Endothelial cell of umbilical vein (primary cell): Measurements from ENCODE around the gene QSOX2. TPM values are rescaled to one million over a fixed set of nuclear protein-coding genes. Genes with fewer than 3 reads are reported as not detected.

ENCODE experiments used
- BruUV-seq: library from RNA; stranded (reverse); fragments of 400-500 nt; replicated peaks from 2 replicates; lab custom pipeline; 2021; lab: Mats Ljungman, UMichigan
- CTCF ChIA-PET: fragments of 300-600, 350-600 bp; sonication (Branson Sonifier 250); formaldehyde crosslinking; loops from one replicate; lab custom pipeline; 2021; ENCODE audit warnings: antibody characterized with exemption, inconsistent platforms; lab: Charles Lee
- POLR2A ChIA-PET: fragments of 300-600, 350-600 bp; sonication (Branson Sonifier 250); formaldehyde crosslinking; loops from one replicate; lab custom pipeline; 2021; ENCODE audit warnings: antibody characterized with exemption, inconsistent platforms; lab: Charles Lee
- DNase-seq: peaks from one replicate; pipeline ENCODE4 v3.0.0-alpha.2; 2011; ENCODE audit warnings: low read depth, low spot score
- FAIRE-seq: peaks from 2 replicates; lab custom pipeline; 2011; peaks lifted over from hg19 to GRCh38; lab: Jason Lieb, UNC
- H2AFZ ChIP-seq: 2 replicates; pipeline ENCODE4 v1.6.0; 2012; ENCODE audit warnings: low read depth, low read length, control low read depth, inconsistent platforms
- H3K27ac ChIP-seq: 2 replicates; pipeline ENCODE4 v1.5.1; 2011; ENCODE audit warnings: low read depth, mild to moderate bottlenecking, control low read depth, low read length, moderate library complexity; ENCODE audit not compliant: insufficient read depth
- H3K27me3 ChIP-seq, 2 experiments: 2 replicates each; pipeline versions ENCODE4 v1.6.0 to v1.6.1; 2011; ENCODE audit warnings: low read length in 2 of 2, mixed read lengths in 1 of 2; ENCODE audit not compliant: control insufficient read depth in 2 of 2, insufficient read depth in 2 of 2
- H3K36me3 ChIP-seq, 2 experiments: 2 replicates in 1 of 2; 3 replicates in 1 of 2; pipeline ENCODE4 v1.5.1; 2011; ENCODE audit warnings: low read length in 2 of 2, mild to moderate bottlenecking in 1 of 2, moderate library complexity in 1 of 2; ENCODE audit not compliant: control insufficient read depth in 2 of 2, insufficient read depth in 2 of 2; ENCODE audit errors: extremely low read depth in 1 of 2
- H3K4me1 ChIP-seq: 3 replicates; pipeline ENCODE4 v1.5.1; 2011; ENCODE audit warnings: mild to moderate bottlenecking, low read length; ENCODE audit not compliant: control insufficient read depth, insufficient read depth; ENCODE audit errors: extremely low read depth
- H3K4me2 ChIP-seq: 2 replicates; pipeline ENCODE4 v1.6.1; 2011; ENCODE audit warnings: low read length, control low read depth, mixed read lengths; ENCODE audit not compliant: insufficient read depth
- H3K4me3 ChIP-seq, 3 experiments: fragments of 200-600 bp in 1 of 3; sonication (generic), shearing (Covaris generic) in 1 of 3; replicated peaks in 1 of 3; 2 replicates each; pipeline ENCODE4 v1.5.1; 2011 to 2016; ENCODE audit warnings: control low read depth in 3 of 3, low read length in 3 of 3, mild to moderate bottlenecking in 2 of 3, inconsistent platforms in 1 of 3, low read depth in 1 of 3, moderate library complexity in 1 of 3; ENCODE audit not compliant: insufficient read depth in 1 of 3
- H3K79me2 ChIP-seq: 2 replicates; pipeline ENCODE4 v1.6.0; 2012; ENCODE audit warnings: low read length, inconsistent platforms; ENCODE audit not compliant: control insufficient read depth, insufficient read depth
- H3K9ac ChIP-seq: replicated peaks from 2 replicates; pipeline ENCODE3; 2011; ENCODE audit warnings: low read length, control low read depth; ENCODE audit not compliant: insufficient read depth; ENCODE audit errors: extremely low read depth
- H3K9me1 ChIP-seq: replicated peaks from 3 replicates; pipeline ENCODE4 v1.6.0; 2011; ENCODE audit warnings: mild to moderate bottlenecking, low read length; ENCODE audit not compliant: control insufficient read depth, insufficient read depth; ENCODE audit errors: extremely low read depth
- H3K9me3 ChIP-seq: replicated peaks from 2 replicates; pipeline ENCODE4 v1.5.1; 2012; ENCODE audit warnings: low read length, inconsistent platforms; ENCODE audit not compliant: control insufficient read depth, insufficient read depth
- H4K20me1 ChIP-seq: replicated peaks from 2 replicates; pipeline ENCODE3; 2011; ENCODE audit warnings: mild to moderate bottlenecking, low read length; ENCODE audit not compliant: control insufficient read depth, insufficient read depth; ENCODE audit errors: extremely low read depth
- CTCF ChIP-seq, 2 donors: IDR thresholded peaks; 1 replicate in 1 of 2; 2 replicates in 1 of 2; pipeline ENCODE4 v1.5.1; 2011; ENCODE audit warnings: low read length in 2 of 2, mild to moderate bottlenecking in 2 of 2, moderate library complexity in 2 of 2, control low read depth in 1 of 2, inconsistent platforms in 1 of 2, low read depth in 1 of 2; ENCODE audit not compliant: insufficient read depth in 1 of 2; ENCODE audit errors: extremely low read depth in 1 of 2
- EZH2 ChIP-seq: IDR thresholded peaks from 2 replicates; pipeline ENCODE4 v1.6.1; 2012; ENCODE audit warnings: borderline replicate concordance, low read depth, mild to moderate bottlenecking, moderate library complexity, low read length, inconsistent platforms; ENCODE audit not compliant: severe bottlenecking
- FOS ChIP-seq: IDR thresholded peaks from 2 replicates; pipeline ENCODE4 v1.6.1; 2011; ENCODE audit warnings: mild to moderate bottlenecking, low read length, moderate library complexity, borderline replicate concordance; ENCODE audit not compliant: insufficient read depth
- GATA2 ChIP-seq: IDR thresholded peaks from 2 replicates; pipeline ENCODE4 v1.7.0; 2011; ENCODE audit warnings: low read depth, mild to moderate bottlenecking, moderate library complexity, mixed read lengths, low read length; ENCODE audit not compliant: insufficient read length, insufficient read depth
- JUN ChIP-seq: IDR thresholded peaks from 2 replicates; pipeline ENCODE4 v1.6.1; 2011; ENCODE audit warnings: borderline replicate concordance, low read depth; ENCODE audit not compliant: insufficient read length, insufficient read depth
- MAX ChIP-seq: IDR thresholded peaks from 2 replicates; pipeline ENCODE4 v1.6.1; 2011; ENCODE audit not compliant: insufficient read depth, insufficient read length
- MYC ChIP-seq: IDR thresholded peaks from one replicate; pipeline ENCODE4 v1.6.1; 2011; ENCODE audit warnings: mild to moderate bottlenecking, low read depth, low read length
- POLR2A ChIP-seq: IDR thresholded peaks from 2 replicates; pipeline ENCODE4 v1.6.1; 2012; ENCODE audit warnings: low read depth, mild to moderate bottlenecking, control low read depth, low read length
- POLR2AphosphoS5 ChIP-seq: IDR thresholded peaks from 2 replicates; pipeline ENCODE4 v1.6.1; 2012; ENCODE audit warnings: low read depth, mild to moderate bottlenecking, control low read depth, low read length, moderate library complexity; ENCODE audit not compliant: insufficient read depth
- dilution Hi-C: fragments of 300-500 bp; cut with MboI; formaldehyde crosslinking; loops from one replicate; pipeline ENCODE4 v1.15.0; 2019; ENCODE audit warnings: low sequenced_read_pairs; ENCODE audit not compliant: extremely low pct_ligation_motif_present
- intact Hi-C: fragments of 100-400 bp; cut with micrococcal nuclease; formaldehyde crosslinking; loops from one replicate; pipeline ENCODE4 v1.10.0; 2022
- polyA plus RNA-seq, 4 experiments: library from polyadenylated mRNA; depleted of rRNA in 3 of 4; stranded (reverse) in 3 of 4; unstranded in 1 of 4; fragments of >200 nt; gene quantifications; 2 replicates each; pipeline versions ENCODE4 v1.2.1 to v1.2.3, GENCODE V29; 2011 to 2012; ENCODE audit warnings: missing spikeins in 1 of 4
- total RNA-seq: library from RNA; stranded (reverse); gene quantifications from 2 replicates; pipeline ENCODE4 v1.2.3, GENCODE V29; 2021

QSOX2 gene
- total and polyA plus RNA-seq, 2 donors (not counting 3 experiments of a cell fraction or from before 2014, with no cell fraction given) = 16.4 to 23.4 TPM

GRCh38 chr9:136204145-136204805, 41.3 kb downstream of the QSOX2 start:
- DNase-seq = no peak
- FAIRE-seq = no peak
- Histone ChIP-seq H4K20me1 (no peaks in the 10 kb centered on the region), H3K9ac (no peak overlapping the region), H3K9me1 (no peaks in the 10 kb centered on the region), H3K9me3 (no peaks in the 10 kb centered on the region), H3K79me2 (no peaks in the 10 kb centered on the region), H3K36me3 (no peaks in the 10 kb centered on the region), H3K4me1 (no peaks in the 10 kb centered on the region), H3K4me2 (no peak overlapping the region), H3K4me3 (no peak overlapping the region), H3K27ac (no peak overlapping the region), H3K27me3 (peaks cover 42 to 54% of the 10 kb centered on the region in 2 experiments), H2AFZ (no peak overlapping the region)
- TF ChIP-seq GATA2 = no peak
- TF ChIP-seq MAX = no peak
- TF ChIP-seq EZH2 = no peak
- TF ChIP-seq POLR2A = no peak
- TF ChIP-seq JUN = no peak
- no peak for TF ChIP-seq MYC
- dilution Hi-C loops = no loop called here
- ChIA-PET CTCF (interaction anchor here (1.0 kb wide), 1 partner anchor 34 kb away, joined by 4 read pairs; no protein-coding TSS in a partner anchor), POLR2A (no interaction called here)
- no TSS peak for BruUV-seq
- intact Hi-C loops = loop anchor here (10.0 kb wide), 1 partner anchor 49 kb away; no protein-coding TSS in a partner anchor

- peaks cover 44 to 56% of the 10 kb centered on the region in 2 experiments for H3K27me3 ChIP-seq
These were observed 42.0 kb downstream of the QSOX2 start for GRCh38 chr9:136203408-136204144.

More at GRCh38 chr9:136203408-136204144, 42.0 kb downstream of the QSOX2 start:
- Histone ChIP-seq H4K20me1 (no peaks in the 10 kb centered on the region), H3K4me2 (no peak overlapping the region), H3K9me1 (no peaks in the 10 kb centered on the region), H3K9ac (no peak overlapping the region), H2AFZ (no peak overlapping the region), H3K36me3 (no peaks in the 10 kb centered on the region), H3K4me1 (no peaks in the 10 kb centered on the region), H3K27ac (no peak overlapping the region), H3K4me3 (no peak overlapping the region), H3K9me3 (no peaks in the 10 kb centered on the region), H3K79me2 (no peaks in the 10 kb centered on the region)
- ChIA-PET POLR2A (no interaction called here), CTCF (interaction anchor here (1.0 kb wide), 1 partner anchor 33 kb away, joined by 4 read pairs; no protein-coding TSS in a partner anchor)
- FAIRE-seq = no peak
- BruUV-seq = no TSS peak
- TF ChIP-seq FOS (no peak), EZH2 (no peak), GATA2 (no peak), CTCF (IDR thresholded peaks at IDR 0.05; ENCODE audit: extremely low read depth in 1 of 2, insufficient read depth in 1 of 2, low read depth in 1 of 2, low read length in 2 of 2) (no peak), POLR2A (no peak), POLR2AphosphoS5 (no peak), MAX (no peak), JUN (no peak), MYC (no peak)
- intact Hi-C loops (loop anchor here (10.0 kb wide), 1 partner anchor 49 kb away; no protein-coding TSS in a partner anchor), dilution Hi-C loops (no loop called here)
- no peak for DNase-seq
